GM18861 (cell line): Measurements from ENCODE around the gene COLEC11.

Experiments used
- ATAC-seq: cut with Tn5 transposase; IDR thresholded peaks from one replicate; pipeline ENCODE4 v1.9.1; 2021; ENCODE audit not compliant: unreplicated experiment

Gene COLEC11

GRCh38 chr2:3670376-3670775 is 75.5 kb downstream of the COLEC11 start:
- ATAC-seq = no peak

GRCh38 chr2:3670941-3671340 is 76.0 kb downstream of the COLEC11 start:
- ATAC-seq = no peak

DNA sequence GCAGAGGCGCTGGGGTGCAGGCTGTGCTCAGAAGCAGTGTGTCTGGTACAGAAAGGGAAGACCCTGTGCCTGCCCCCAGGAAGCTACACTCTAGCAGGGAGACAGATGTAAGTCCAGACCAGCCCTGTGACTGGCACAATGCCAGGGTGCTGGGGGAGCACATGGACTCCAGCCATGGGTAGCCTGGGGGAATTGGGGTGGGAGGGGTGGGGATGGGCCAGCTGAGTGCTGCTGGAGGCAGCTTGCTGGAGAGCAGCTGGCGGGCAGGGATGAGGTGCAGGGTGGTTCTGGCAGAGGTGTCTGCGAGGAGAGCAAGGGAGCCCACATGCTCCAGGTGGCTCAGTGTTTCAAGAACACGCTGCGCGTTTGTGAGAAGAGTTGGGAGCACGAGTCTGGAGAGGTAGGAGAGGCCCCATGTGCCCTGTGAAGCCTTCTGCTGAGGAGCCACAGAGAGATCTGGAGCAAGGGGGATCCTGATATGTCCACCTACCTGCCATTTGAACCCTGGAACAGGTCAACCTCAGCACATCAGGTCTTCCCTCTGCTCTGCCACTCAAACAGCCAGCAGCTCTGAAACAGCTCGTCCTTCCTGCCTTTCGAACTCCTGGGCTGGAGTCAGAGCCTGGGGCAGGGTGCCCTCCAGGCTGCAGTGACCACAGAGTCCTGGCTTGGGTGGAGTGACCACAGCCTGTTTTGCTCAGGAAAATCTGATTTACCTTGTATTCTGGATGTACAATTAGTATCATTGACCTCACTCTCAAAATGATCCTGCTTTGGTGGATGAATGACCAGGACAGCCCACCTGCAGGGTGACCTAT is 78.2 kb downstream of the COLEC11 start:
- ATAC-seq = no peak

GRCh38 chr2:3674066-3674845 is 79.3 kb downstream of the COLEC11 start:
- no peak for ATAC-seq

DNA sequence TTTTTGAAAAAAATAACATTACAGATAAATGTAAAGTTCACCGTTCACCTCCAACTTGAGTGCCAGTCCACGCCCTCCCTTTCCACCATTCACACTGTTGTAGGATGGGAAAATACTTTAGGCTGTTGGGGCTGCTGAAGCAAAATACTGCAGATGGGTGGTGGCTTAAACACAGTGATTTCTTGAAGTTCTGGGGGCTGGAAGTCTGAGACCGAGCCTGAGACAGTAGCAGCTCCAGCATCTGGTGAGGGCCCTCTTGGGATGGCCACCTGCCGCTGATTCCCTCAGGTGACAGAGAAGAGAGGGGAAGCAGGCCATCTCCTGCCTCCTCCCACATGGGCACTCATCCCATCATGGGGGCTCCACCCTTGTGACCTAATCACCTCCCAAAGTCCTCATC is 80.8 kb downstream of the COLEC11 start:
- no peak for ATAC-seq

DNA sequence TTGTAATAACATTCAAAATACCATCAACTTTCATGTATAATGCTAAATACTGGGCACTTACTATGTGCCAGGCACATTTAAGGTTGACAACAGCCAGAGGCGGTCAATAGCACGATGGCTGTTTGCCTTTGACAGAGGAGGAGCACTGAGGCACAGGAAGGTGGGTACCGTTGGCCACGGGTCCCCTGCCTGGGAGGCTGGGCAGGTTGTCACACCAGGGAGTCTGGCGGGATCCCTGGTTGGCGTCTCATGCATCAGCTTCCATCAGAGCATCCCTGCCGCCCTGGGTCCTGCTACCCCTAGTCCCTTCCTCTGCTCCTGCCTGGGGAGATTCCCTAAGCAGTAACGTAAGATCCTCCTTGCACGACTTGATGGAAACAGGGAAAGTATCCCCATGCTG is 82.5 kb downstream of the COLEC11 start:
- no peak for ATAC-seq

DNA sequence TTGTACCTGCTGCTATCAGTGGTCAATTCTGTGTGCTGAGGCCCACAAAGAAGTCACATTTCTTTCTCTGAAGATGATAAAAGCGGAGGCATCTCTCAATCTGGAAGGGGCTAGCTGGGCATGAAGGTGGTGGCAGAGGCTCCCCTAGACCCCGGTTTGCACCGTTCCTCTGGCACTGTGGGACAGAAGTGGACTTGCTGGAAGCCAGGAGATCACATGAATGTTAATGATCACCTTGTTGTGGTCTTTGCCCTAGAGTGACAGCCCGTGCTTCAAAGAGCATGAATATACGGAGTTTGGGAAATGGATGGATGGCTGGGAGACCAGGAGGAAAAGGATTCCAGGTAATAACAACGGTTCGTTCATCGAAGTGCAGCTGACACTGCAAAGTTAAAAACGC is 83.3 kb downstream of the COLEC11 start:
- no peak for ATAC-seq

- no peak for ATAC-seq
These were observed 84.3 kb downstream of the COLEC11 start for GRCh38 chr2:3679180-3679579.

GRCh38 chr2:3679616-3680393 is 84.9 kb downstream of the COLEC11 start:
- no peak for ATAC-seq

DNA sequence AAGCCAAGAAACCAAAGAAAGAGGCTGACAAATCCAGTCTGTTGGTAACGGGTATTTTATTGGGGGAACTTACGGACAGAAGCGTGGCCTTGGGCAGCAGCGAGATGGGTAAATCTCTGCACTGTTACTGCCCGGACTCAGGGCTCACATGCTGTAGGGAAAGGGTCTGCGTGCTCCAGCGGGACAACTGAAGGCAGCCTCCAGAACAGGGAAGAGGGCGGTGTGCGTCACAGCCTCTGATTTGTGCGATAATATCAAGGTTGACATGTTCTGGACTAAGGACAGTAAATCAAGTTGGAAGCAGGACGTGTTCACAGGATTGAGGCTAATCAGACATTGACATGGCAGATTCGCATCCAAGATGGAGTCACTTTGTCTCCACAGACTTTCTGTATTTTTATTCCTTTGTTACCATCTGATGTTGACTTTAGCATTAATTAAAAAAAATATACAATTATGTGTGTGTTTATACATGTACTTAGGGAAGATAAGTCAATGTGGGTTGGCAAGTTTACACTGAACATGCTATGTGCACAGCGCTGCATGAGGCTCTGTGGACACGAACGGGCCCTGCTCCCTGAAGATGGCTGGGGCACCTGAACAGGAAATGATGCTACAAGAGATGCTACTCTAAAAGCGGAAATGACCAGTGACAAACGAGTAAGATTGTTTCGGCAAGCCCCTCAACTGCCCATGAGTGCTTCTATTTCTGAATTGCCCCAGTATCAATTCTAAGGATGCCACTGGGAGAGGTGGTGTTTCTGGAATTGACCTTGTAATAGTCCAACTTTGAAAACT is 85.8 kb downstream of the COLEC11 start:
- ATAC-seq = no peak

DNA sequence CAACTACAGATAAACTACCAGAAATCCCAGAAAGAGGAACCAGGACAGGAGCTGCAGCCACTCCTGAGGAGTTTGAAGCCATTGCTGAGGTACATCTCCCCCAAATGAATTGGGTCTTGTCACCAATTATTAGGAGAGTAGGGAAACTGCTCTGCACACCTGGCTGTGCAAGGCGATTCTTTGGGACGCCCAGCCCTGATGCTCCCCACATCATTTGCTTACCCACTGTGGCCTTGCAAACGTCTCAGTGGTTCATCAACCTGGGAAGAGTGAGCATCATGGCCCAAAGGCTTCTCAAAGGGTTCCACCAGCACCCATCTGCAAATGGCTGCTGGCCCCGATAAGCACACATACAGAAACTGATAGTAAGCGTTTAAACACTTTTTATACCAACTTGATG is 86.7 kb downstream of the COLEC11 start:
- no peak for ATAC-seq

GRCh38 chr2:3682811-3683210 is 87.9 kb downstream of the COLEC11 start:
- ATAC-seq = no peak

DNA sequence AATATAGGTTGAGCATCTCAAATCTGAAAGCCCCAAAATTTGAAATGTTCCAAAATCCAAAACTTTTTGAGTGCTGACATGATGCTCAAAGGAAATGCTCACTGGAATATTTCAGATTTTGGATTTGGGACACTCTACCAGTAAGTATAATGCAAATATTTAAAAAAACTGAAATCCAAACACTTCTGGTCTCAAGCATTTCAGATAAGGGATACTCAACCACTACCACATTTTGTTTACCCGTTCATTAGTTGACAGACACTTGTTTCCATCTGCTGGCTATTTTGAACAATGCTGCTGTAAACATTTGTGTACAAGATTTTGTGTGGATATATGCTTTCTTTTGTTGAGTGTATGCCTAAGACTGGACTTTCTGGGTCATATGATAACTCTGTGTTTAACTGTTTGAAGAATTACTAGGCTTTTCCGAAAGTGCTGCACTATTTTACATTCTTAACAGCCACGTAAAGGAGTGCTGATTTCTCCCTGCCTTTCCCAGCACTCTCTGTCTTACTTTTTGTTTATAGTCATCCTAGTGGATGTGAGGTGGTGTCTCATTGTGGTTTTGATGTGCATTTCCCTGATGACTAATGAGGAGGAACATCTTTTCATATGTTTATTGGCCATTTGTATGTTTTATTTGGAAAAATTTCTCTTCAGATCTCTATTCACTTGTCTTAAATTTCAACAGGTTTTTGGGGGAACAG is 89.0 kb downstream of the COLEC11 start:
- no peak for ATAC-seq

GRCh38 chr2:3689998-3690748 is 95.3 kb downstream of the COLEC11 start:
- ATAC-seq = no peak

DNA sequence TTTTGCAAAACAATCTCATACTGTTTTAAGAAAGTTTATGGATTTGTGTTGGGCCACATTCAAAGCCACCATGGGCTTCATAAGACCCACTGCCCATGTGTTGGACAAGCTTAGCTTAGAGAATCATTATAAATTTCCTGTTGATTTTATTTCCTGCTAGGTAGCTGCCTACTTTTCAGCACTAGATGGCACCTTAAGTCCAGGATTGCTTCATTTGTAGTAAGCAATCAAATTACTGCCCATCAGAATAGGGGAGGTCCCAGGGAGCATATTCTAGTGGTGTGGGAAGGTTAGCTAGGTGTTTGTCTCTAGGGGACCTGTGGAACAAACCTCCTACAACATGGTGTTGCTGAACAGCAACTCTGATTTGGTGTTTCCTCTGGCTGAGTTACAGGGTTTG is 97.5 kb downstream of the COLEC11 start:
- no peak for ATAC-seq
